Activated T-cell treated with anti-CD3 and anti-CD28 coated beads, Interleukin-2, amount 50 U/mL, for 24 hours (primary cell): Measurements from ENCODE around the gene PCBP2.
"Not testable (repeated sequence)": the region's sequence is repeated elsewhere in the genome, so short reads cannot be mapped to it uniquely, and the experiment has no call there.

Experiments
- DNase-seq: peaks from one replicate; pipeline ENCODE4 v3.0.0-alpha.2; 2020
- H3K27ac Mint-ChIP-seq: 2 replicates; pipeline ENCODE4 v1.8.0; 2020; ENCODE audit warnings: mild to moderate bottlenecking, mixed read lengths
- H3K27me3 Mint-ChIP-seq: 2 replicates; pipeline ENCODE4 v1.8.0; 2020; ENCODE audit warnings: mixed read lengths
- H3K36me3 Mint-ChIP-seq: 2 replicates; pipeline ENCODE4 v1.8.0; 2020; ENCODE audit warnings: low read depth, mixed read lengths
- H3K4me1 Mint-ChIP-seq: 2 replicates; pipeline ENCODE4 v1.8.0; 2020; ENCODE audit warnings: low read depth, mixed read lengths
- H3K4me3 Mint-ChIP-seq: 2 replicates; pipeline ENCODE4 v1.8.0; 2020; ENCODE audit warnings: mild to moderate bottlenecking, moderate library complexity, mixed read lengths
- H3K9me3 Mint-ChIP-seq: 2 replicates; pipeline ENCODE4 v1.8.0; 2020; ENCODE audit warnings: mixed read lengths

The PCBP2 gene

DNA sequence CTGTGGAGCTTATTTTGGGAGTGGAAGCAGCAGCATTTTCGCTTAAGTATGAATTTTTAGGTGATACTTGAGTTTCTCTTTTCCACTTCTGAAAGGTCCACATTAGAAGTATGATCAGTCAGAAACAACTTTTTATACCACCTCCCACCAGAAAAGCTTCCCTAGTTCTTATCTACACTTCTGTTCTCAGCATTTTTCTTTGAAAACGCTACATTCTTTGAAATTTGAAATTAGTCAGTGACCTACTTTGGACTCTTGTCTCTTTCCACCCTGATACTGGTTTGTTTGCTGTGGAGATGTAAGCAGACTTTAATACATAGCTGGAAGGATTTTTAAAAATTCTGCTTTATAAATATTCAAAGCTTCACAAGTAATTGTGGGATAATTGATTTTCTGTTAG lies 22.2 kb downstream of the PCBP2 start:
- H3K27me3 Mint-ChIP-seq, result no peaks in the 10 kb centered on the region
- no peaks in the 10 kb centered on the region for H3K9me3 Mint-ChIP-seq
- peaks cover 72% of the 10 kb centered on the region for H3K4me1 Mint-ChIP-seq
- H3K27ac Mint-ChIP-seq, result peak overlapping the region; percentile 93
- H3K4me3 Mint-ChIP-seq, result peak overlapping the region; percentile 46
- DNase-seq, result no peak
- peaks cover 98% of the 10 kb centered on the region for H3K36me3 Mint-ChIP-seq

DNA sequence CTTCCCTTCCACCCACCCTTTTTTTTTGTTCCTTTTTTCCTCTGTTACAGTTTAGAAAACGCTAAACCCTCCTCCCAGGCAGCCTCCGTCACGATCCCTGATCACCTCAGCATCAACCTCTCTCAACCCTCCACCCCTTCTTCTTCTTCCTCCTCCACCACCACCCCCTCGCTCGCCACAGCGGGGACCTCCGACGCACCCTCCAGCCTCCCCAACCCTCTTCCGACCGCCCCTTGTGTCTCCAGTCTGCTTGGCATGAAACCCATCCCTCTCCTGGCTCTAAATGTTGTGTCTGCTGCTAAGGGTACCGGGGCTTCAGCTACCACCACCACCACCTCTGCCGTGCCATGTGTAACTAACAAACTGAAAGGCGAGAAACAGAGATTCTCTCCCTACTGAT lies 22.9 kb downstream of the PCBP2 start:
- peaks cover 98% of the 10 kb centered on the region for H3K36me3 Mint-ChIP-seq
- H3K27me3 Mint-ChIP-seq, result no peaks in the 10 kb centered on the region
- DNase-seq, result no peak
- H3K4me1 Mint-ChIP-seq, result peaks cover 75% of the 10 kb centered on the region
- peak overlapping the region; percentile 46 for H3K4me3 Mint-ChIP-seq
- no peaks in the 10 kb centered on the region for H3K9me3 Mint-ChIP-seq
- H3K27ac Mint-ChIP-seq, result peak overlapping the region; percentile 93

DNA sequence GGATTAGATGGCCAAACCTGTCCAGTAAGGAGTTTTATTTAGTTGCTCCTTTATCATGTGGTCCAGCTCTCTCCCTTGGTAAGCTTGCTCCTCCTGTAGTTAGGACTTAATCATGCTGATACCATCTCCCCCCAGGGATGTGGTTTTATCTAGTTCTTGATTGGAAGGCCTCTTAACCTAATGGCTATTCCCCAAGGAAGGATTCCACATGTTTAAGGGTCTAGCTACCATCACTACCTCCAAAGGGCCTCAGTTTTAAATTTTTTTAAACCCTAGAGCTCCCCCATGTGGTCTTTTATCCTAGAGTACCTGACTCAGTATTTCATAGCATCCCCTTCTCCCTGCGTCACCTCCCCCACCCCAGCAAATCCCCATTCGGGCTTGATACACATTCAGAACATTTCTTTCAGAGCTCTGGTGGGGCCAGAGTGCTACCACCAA lies 24.9 kb downstream of the PCBP2 start:
- no peak for DNase-seq
- Mint-ChIP-seq H3K4me1 (peaks cover 65% of the 10 kb centered on the region), H3K27me3 (no peaks in the 10 kb centered on the region), H3K36me3 (peaks cover 96% of the 10 kb centered on the region), H3K27ac (peak overlapping the region; percentile 83), H3K4me3 (no peak overlapping the region), H3K9me3 (no peaks in the 10 kb centered on the region)

DNA sequence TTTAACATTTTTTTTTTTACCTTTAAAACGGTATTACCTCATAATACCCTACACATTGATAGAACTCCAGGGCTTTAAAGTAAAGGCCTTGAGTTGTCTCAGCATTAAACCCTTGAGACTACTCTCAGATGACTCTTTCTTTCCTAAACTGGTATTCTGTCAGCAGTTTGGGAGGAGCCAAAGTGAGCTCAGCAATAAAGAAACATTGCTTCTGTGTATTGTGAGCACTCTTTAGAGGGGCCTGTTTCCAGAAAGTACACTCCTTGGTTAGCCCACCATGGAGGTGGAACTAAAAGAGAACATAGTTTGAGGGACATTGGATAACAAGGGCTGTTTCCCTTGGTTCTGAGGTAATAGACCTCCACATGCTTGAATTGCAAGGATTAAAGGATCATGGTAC lies 27.0 kb downstream of the PCBP2 start:
- H3K4me1 Mint-ChIP-seq, result peaks cover 49% of the 10 kb centered on the region
- H3K36me3 Mint-ChIP-seq, result peaks cover 92% of the 10 kb centered on the region

DNA sequence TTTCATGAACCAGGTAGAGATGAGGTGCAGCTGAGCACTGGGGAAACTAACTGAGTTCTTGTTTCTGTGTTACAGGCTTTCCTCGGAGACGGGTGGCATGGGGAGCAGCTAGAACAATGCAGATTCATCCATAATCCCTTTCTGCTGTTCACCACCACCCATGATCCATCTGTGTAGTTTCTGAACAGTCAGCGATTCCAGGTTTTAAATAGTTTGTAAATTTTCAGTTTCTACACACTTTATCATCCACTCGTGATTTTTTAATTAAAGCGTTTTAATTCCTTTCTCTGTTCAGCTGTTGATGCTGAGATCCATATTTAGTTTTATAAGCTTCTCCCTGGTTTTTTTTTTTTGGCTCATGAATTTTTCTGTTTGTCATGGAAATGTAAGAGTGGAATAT lies 27.4 kb downstream of the PCBP2 start:
- peaks cover 44% of the 10 kb centered on the region for H3K4me1 Mint-ChIP-seq
- DNase-seq, result no peak
- H3K4me3 Mint-ChIP-seq, result no peak overlapping the region
- H3K36me3 Mint-ChIP-seq, result peaks cover 92% of the 10 kb centered on the region
- no peaks in the 10 kb centered on the region for H3K9me3 Mint-ChIP-seq
- no peaks in the 10 kb centered on the region for H3K27me3 Mint-ChIP-seq
- H3K27ac Mint-ChIP-seq, result peak overlapping the region; percentile 80

More for the DNA sequence above, 27.0 kb downstream of the PCBP2 start:
- Mint-ChIP-seq H3K27ac (peak overlapping the region; percentile 80), H3K27me3 (no peaks in the 10 kb centered on the region), H3K9me3 (no peaks in the 10 kb centered on the region), H3K4me3 (no peak overlapping the region)
- no peak for DNase-seq

DNA sequence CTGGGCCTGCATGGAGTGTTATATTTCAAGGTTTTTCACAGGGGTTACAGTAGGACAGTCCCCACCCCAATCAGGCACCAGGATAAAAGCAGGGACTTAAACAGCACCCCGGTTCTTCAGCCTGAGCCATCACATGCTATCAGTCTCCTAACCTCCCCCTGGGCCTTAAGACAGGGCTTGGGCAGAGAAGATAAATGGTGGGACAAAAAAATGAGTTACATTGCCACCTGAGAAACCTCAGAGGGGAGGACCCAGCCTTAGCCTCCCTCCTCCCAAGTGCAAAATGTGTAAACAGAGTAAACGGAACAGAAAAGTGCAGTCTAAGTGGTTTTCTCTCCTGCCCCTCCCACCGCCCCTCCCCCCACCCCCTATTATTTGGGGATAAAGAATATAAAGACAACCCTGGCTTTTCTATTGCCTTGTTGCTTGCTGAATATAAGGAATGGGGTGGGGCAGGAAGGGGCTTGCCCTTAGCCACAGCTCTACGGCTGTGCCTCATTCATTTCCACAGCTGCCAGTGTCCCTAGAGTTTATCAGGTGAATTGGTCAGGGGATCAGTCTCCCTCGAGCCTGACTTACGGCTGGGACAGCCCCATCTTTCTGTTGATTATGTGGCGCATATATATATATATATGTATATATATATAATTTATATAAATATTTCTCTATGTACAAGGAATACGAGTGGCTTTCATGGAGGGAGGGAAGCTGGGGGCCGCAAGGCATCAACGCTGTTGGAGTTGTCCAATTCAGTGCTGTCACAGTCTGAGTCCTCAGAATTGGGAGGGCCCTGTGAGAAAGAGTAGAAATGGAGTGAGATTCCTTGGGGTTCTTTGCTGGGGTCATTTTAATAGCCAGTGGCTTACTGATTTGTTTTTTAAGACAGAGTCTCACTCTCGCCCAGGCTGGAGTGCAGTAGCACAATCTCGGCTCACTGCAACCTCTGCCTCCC lies 28.9 kb downstream of the PCBP2 start:
- Mint-ChIP-seq H3K27ac (peak overlapping the region; percentile 80), H3K27me3 (no peaks in the 10 kb centered on the region), H3K9me3 (no peaks in the 10 kb centered on the region), H3K36me3 (peaks cover 92% of the 10 kb centered on the region), H3K4me3 (no peak overlapping the region), H3K4me1 (peaks cover 33% of the 10 kb centered on the region)
- peak; percentile 31 for DNase-seq

DNA sequence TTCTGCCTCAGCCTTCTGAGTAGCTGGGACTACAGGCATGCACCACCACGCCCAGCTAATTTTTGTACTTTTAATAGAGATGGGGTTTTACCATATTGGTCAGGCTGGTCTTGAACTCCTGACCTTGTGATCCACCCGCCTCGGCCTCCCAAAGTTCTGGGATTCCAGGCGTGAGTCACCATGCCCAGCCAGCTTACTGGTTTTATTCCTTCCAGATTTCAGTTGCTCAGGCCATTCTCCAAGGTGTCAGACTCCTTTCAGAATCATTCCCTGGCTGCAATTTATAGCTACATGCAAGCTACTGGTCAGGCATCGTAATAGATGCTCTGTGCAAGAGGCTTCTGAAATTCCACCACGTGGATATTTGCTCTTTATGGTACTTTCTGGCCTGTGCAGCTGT lies 29.6 kb downstream of the PCBP2 start:
- Mint-ChIP-seq H3K36me3 (peaks cover 92% of the 10 kb centered on the region), H3K4me1 (peaks cover 28% of the 10 kb centered on the region), H3K27ac (peak overlapping the region; percentile 74)
- H3K4me3 Mint-ChIP-seq, H3K9me3 Mint-ChIP-seq, DNase-seq, H3K27me3 Mint-ChIP-seq: not testable (repeated sequence)

DNA sequence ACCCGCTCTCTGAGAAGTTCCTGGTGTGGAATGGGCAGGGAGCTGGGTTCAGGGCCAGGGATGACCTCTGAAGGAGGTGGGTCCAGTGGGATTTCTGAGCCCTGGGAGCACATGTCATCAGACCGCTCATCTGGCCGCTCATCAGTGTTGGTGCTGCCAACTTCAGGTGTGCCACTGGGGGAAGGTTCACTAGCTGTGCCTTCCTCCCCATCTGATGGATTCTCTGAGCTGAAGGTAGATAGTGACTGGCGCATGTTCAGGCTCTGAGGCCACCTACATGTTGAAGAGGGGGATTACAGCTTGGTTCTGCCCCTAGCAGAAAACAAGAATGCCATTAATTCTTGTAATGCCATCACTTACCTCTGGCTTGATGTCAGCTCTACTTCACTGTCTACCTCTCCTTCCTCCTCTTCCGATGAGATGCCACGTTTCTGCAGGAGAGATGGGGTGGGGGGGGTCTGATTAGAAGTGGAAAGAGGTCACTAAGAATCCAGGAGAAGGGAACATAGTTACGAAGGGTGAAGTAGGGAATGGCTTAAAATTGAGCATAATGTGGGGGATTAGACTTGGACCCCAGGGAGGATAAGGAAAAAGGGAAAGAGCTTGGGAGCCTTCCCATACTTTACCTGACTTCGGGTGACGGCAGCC lies 30.2 kb downstream of the PCBP2 start:
- H3K27ac Mint-ChIP-seq, result peak overlapping the region; percentile 78
- H3K9me3 Mint-ChIP-seq, result no peaks in the 10 kb centered on the region
- H3K4me3 Mint-ChIP-seq, result no peak overlapping the region
- DNase-seq, result peak; percentile 33
- peaks cover 91% of the 10 kb centered on the region for H3K36me3 Mint-ChIP-seq
- no peaks in the 10 kb centered on the region for H3K27me3 Mint-ChIP-seq
- H3K4me1 Mint-ChIP-seq, result peaks cover 24% of the 10 kb centered on the region

DNA sequence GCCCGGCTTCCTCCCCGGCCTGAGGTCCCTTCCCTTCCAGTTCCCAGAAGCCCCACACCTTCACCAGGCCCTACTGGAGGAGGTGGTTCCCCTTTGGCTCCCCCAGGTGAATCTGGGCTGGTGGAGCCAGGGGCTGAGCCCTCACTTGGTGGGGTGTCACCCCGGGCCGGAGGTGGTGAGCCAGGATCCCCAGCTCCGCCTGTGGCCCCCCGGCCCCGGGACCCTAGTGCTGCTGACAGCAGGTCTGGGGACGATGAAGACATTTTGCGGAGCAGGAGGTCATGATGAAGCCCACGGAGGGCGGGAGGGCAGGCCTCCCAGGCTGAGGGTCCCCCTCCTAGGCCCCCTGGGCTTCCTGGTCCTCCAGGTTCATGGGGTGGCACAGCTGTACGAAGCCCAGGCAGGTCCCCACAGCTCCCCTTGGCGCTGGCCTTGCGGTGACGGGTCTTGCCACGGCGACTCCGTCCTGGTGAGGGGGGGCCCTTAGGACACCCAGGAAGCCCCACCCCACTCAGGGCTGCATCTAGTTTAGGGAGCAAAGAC lies 30.8 kb downstream of the PCBP2 start:
- H3K4me3 Mint-ChIP-seq, result no peak overlapping the region
- H3K9me3 Mint-ChIP-seq, result no peaks in the 10 kb centered on the region
- peaks cover 22% of the 10 kb centered on the region for H3K4me1 Mint-ChIP-seq
- peak overlapping the region; percentile 69 for H3K27ac Mint-ChIP-seq
- H3K27me3 Mint-ChIP-seq, result no peaks in the 10 kb centered on the region
- DNase-seq, result peak; percentile 49
- peaks cover 91% of the 10 kb centered on the region for H3K36me3 Mint-ChIP-seq

DNA sequence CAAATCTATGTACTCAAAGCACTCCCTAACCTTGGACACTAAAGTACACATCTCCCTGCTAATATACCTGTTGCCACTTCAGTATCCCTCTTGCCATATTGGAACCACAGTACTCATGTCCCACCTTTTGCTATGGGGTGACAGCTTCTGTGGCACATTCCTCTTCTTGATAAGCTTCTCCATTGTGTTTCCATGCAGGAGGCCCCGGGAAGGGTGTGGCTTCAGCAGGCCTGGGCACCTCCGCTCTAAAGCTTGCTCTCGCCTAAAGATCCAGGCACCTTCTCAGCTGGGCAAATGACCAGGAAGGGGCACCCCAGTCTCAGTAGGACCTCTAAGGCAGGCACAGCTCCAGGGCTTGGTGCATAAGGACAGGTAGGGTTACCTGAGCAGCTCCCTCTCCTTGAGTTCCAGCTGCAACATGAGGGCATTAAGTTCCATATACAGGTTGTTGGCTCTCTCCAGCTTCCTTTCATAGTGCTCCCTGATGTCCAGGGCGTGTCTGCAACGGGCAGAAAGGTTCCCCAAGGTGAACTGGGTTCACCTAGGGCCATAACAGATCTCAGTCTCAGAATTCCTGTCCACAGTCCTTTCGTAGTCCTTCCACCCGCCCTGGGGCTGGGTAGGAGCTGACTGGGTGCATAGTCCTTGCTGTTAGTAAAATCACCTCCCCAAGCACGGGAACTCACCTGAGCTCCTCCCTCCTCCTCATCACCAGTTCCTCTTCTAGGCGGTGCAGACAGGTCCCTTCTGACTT lies 31.5 kb downstream of the PCBP2 start:
- Mint-ChIP-seq H3K27me3 (no peaks in the 10 kb centered on the region), H3K27ac (peak overlapping the region; percentile 69), H3K36me3 (peaks cover 90% of the 10 kb centered on the region), H3K4me3 (no peak overlapping the region), H3K9me3 (no peaks in the 10 kb centered on the region), H3K4me1 (peaks cover 19% of the 10 kb centered on the region)
- peak; percentile 49 for DNase-seq

DNA sequence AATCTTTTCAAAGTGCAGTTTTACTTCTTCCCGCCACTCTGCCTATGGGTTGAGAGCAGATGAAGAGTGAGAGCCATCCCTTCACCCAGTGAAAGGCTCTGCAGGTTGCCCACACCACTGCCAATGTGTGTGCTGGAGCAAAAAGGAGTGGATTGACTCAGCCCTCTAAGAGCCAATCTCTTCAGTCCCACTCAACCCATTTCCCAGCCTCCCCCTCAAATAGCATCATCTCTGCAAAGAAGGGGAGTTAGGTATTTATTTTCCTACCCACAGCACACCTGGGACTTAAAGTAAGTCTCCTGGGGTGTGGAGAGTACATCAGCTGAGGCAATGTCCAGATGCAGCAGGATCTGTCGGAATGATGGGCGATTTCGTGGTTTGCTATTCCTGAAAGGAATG lies 32.1 kb downstream of the PCBP2 start:
- no peak for DNase-seq
- Mint-ChIP-seq H3K4me1 (peaks cover 16% of the 10 kb centered on the region), H3K36me3 (peaks cover 85% of the 10 kb centered on the region), H3K4me3 (no peak overlapping the region), H3K9me3 (no peaks in the 10 kb centered on the region), H3K27me3 (no peaks in the 10 kb centered on the region), H3K27ac (peak overlapping the region; percentile 69)

DNA sequence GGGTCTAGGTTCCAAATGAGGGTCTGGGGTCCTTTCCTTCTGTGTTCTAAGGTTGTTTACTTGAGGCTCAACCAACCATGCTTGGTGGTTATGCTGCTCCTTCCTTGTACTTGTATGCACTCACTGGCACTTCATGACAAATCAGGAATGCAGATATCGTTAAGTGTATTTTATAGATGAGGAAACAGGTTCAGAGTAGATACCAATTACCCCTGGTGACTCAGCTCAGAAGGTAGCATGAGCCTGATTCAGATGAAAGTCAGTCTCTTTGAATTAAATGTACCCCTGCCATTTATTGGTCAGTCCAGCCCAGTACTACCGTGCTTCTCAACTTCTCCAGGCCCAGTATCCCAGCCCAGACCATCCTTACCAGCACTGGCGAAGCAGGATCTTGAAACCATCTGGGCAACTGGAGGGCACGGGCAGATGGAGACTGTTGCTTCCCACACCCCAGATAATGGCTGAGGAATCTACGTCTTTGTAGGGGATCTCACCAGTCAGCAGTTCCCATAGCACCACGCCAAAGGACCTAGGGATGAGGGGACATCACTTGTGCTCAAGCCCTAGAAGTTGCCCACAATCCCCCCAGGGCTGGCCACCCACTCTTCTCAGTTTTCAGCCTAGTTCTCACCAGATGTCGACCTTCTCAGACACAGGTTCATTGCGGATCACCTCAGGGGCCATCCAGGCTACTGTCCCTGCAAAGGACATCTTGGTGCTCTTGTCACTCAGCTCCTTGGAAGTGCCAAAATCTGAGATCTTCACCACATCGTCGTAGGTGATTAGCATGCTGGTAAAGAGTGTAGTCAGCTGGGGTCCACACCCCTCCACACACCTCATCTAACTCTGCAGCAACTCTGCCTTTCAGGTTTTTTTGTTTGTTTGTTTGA lies 33.0 kb downstream of the PCBP2 start:
- H3K9me3 Mint-ChIP-seq, result no peaks in the 10 kb centered on the region
- H3K36me3 Mint-ChIP-seq, result peaks cover 78% of the 10 kb centered on the region
- no peaks in the 10 kb centered on the region for H3K27me3 Mint-ChIP-seq
- DNase-seq, result peak; percentile 33
- peaks cover 12% of the 10 kb centered on the region for H3K4me1 Mint-ChIP-seq
- peak overlapping the region; percentile 84 for H3K27ac Mint-ChIP-seq
- H3K4me3 Mint-ChIP-seq, result no peak overlapping the region

DNA sequence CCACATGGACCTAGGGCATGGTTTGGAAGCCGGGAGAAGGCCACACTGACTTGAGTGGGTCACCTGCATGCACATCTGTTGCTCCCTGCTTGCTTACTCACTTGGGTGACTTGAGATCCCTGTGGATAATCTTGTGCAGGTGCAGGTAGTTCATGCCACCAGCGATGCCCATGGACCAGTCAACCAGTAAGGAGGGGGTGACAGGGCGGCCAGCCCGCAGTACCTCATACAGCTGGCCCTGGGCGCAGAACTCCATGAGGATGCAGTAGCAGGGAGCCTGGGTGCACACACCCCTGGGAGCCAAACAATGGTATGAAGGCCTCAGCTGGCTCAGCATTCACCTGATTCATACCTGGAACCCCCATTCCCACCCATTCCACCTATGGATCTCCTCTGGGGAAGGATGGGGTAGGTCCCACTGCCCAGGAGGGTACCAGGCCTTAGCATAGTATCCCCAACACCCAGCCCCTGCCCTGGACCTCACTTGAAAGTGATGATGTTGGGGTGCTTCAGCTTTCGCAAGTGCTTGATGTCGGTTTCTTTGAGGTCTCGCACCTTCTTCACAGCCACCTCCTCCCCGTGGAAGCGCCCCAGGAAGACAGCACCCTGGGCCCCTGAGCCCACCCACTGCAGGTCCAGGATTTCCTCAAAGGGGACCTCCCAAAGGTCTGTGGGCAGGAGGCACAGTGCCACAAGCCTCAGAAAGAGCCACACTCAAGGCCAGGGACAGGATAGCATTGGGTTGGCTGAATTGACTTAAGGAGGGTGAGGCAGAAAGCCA lies 34.2 kb downstream of the PCBP2 start:
- peak overlapping the region; percentile 84 for H3K27ac Mint-ChIP-seq
- H3K36me3 Mint-ChIP-seq, result peaks cover 69% of the 10 kb centered on the region
- no peaks in the 10 kb centered on the region for H3K9me3 Mint-ChIP-seq
- DNase-seq, result no peak
- no peaks in the 10 kb centered on the region for H3K27me3 Mint-ChIP-seq
- no peak overlapping the region for H3K4me3 Mint-ChIP-seq
- H3K4me1 Mint-ChIP-seq, result peaks cover 12% of the 10 kb centered on the region
